Endothelial cell (in vitro differentiated cells): ENCODE results near the gene MNX1. TPM values are rescaled to one million over a fixed set of nuclear protein-coding genes. Genes with fewer than 3 reads are reported as not detected.

Source experiments
- DNase-seq: peaks from one replicate; pipeline ENCODE4 v3.0.0; 2021; ENCODE audit warnings: low spot score
- H3K27ac Mint-ChIP-seq: one replicate; pipeline ENCODE4 v1.8.0; 2021; ENCODE audit warnings: mixed read lengths, inconsistent platforms; ENCODE audit not compliant: unreplicated experiment
- H3K27me3 Mint-ChIP-seq: one replicate; pipeline ENCODE4 v1.8.0; 2021; ENCODE audit warnings: mild to moderate bottlenecking, moderate library complexity, mixed read lengths, inconsistent platforms; ENCODE audit not compliant: unreplicated experiment
- H3K36me3 Mint-ChIP-seq: one replicate; pipeline ENCODE4 v1.8.0; 2021; ENCODE audit warnings: mild to moderate bottlenecking, low read depth, mixed read lengths, inconsistent platforms; ENCODE audit not compliant: unreplicated experiment
- H3K4me1 Mint-ChIP-seq: one replicate; pipeline ENCODE4 v1.8.0; 2021; ENCODE audit warnings: mild to moderate bottlenecking, mixed read lengths, inconsistent platforms; ENCODE audit not compliant: unreplicated experiment
- H3K4me3 Mint-ChIP-seq: one replicate; pipeline ENCODE4 v1.8.0; 2021; ENCODE audit warnings: mild to moderate bottlenecking, mixed read lengths, inconsistent platforms; ENCODE audit not compliant: unreplicated experiment
- H3K9me3 Mint-ChIP-seq: one replicate; pipeline ENCODE4 v1.8.0; 2021; ENCODE audit warnings: mixed read lengths, inconsistent platforms; ENCODE audit not compliant: unreplicated experiment
- total RNA-seq: library from RNA; stranded (reverse); fragmentation: NEBNext Ultra II Directional; extraction: Animal tissue kit (Norgen Biotek cat#: 25700); gene quantifications from one replicate; pipeline ENCODE4 v1.2.1, GENCODE V29; 2021; ENCODE audit not compliant: unreplicated experiment
- TF ChIP-seq, protein P1 (sequence below): fragments of 200-600 bp; sonication (generic); IDR thresholded peaks from one replicate; pipeline ENCODE4 v1.5.0; 2021; ENCODE audit warnings: antibody characterized with exemption; ENCODE audit not compliant: unreplicated experiment

MNX1 gene
- total RNA-seq, 1 donor from 2014 or later: 3.8 TPM

DNA sequence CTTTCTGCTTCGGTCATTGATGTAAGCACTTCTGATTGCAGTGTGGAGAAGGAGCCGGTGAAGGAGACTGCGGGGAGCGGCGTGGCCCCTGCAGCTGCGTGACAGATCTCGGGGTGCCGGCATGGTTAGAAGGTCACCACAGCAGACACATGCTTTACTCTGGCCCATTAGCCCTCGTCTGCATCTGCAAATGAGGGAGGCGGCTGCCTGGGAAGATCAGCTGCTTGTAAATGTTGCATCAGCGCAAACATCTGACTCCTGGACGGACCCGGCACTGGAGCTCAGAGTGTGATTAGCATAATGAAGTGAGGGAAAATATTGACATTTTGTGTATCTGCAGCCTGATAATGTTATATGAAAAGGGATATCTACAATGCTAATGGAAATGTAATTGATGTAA is 30.5 kb upstream of the MNX1 start:
- Mint-ChIP-seq H3K27me3 (peaks cover 1% of the 10 kb centered on the region), H3K36me3 (peaks cover 4% of the 10 kb centered on the region), H3K4me3 (no peak overlapping the region), H3K27ac (no peak overlapping the region), H3K9me3 (peaks cover 5% of the 10 kb centered on the region), H3K4me1 (no peaks in the 10 kb centered on the region)
- DNase-seq: no peak
- TF ChIP-seq, protein P1, sequence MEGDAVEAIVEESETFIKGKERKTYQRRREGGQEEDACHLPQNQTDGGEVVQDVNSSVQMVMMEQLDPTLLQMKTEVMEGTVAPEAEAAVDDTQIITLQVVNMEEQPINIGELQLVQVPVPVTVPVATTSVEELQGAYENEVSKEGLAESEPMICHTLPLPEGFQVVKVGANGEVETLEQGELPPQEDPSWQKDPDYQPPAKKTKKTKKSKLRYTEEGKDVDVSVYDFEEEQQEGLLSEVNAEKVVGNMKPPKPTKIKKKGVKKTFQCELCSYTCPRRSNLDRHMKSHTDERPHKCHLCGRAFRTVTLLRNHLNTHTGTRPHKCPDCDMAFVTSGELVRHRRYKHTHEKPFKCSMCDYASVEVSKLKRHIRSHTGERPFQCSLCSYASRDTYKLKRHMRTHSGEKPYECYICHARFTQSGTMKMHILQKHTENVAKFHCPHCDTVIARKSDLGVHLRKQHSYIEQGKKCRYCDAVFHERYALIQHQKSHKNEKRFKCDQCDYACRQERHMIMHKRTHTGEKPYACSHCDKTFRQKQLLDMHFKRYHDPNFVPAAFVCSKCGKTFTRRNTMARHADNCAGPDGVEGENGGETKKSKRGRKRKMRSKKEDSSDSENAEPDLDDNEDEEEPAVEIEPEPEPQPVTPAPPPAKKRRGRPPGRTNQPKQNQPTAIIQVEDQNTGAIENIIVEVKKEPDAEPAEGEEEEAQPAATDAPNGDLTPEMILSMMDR: no peak

DNA sequence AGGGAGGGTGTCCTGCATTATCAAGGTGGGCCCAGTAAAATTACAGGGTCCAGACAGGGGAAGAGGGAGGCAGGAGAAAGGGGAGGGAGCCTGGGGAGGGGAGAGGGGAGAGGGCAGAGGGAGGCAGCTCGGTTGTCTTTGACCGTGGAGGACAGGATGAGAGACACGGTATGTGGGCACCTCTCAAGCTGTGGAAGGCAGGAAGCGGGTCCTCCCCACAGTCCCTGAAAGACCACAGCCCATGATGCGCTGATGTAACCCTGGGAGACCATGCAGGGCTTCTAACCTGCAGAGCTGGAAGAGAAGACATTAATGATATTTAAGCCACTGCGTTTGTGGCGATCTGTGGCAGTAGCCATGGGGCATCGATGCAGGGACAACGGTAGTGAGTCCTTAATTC is 27.2 kb upstream of the MNX1 start:
- Mint-ChIP-seq H3K27me3 (peaks cover 1% of the 10 kb centered on the region), H3K9me3 (peaks cover 7% of the 10 kb centered on the region)

DNA sequence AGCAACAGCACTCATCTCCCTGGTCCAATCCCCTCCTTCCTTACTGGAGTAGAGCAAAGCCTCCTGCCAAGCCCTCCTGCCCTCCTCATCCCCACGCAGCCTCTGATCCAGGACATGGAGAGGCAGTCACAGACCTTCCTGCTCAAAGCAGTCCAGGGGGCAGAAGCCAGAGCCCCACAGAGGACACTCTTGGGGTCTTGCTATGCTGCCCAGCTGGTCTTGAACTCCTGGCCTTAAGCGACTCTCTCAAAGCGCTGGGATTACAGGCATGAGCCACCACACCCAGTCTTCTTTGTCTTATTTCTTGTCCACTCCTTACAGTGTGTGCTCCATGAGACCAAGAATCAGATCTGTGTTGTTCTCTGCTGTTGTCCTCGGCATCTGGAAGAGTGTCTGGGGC is 26.6 kb upstream of the MNX1 start:
- DNase-seq: no peak
- peaks cover 7% of the 10 kb centered on the region for H3K9me3 Mint-ChIP-seq
- no peaks in the 10 kb centered on the region for H3K4me1 Mint-ChIP-seq
- H3K27me3 Mint-ChIP-seq: peaks cover 3% of the 10 kb centered on the region
- H3K4me3 Mint-ChIP-seq: no peak overlapping the region
- H3K27ac Mint-ChIP-seq: no peak overlapping the region
- peaks cover 5% of the 10 kb centered on the region for H3K36me3 Mint-ChIP-seq
- TF ChIP-seq, protein P1: no peak

More for the DNA sequence above, 27.2 kb upstream of the MNX1 start:
- Mint-ChIP-seq H3K36me3 (peaks cover 5% of the 10 kb centered on the region), H3K4me3 (no peak overlapping the region), H3K27ac (no peak overlapping the region), H3K4me1 (no peaks in the 10 kb centered on the region)
- TF ChIP-seq, protein P1: no peak
- no peak for DNase-seq

DNA sequence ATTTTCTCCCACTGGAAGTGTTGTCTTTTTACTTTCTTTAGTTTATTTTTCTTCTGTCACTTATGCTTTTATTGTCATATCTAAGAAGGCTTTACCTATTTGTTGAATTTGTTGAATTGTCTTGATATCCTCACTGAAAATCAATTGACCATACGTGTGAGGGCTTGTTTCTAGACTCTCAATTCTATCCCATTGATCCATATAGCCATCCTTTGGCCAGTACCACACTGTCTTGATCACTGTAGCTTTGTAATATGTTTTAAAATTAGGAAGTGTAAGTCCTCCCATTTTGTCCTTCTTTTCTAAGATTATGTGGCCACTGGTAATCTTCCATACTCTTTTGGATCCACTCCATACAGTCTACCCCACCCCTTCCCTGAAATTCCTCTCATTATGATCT is 25.5 kb upstream of the MNX1 start:
- peaks cover 5% of the 10 kb centered on the region for H3K36me3 Mint-ChIP-seq
- H3K27me3 Mint-ChIP-seq: peaks cover 7% of the 10 kb centered on the region
- H3K9me3 Mint-ChIP-seq: peaks cover 7% of the 10 kb centered on the region

DNA sequence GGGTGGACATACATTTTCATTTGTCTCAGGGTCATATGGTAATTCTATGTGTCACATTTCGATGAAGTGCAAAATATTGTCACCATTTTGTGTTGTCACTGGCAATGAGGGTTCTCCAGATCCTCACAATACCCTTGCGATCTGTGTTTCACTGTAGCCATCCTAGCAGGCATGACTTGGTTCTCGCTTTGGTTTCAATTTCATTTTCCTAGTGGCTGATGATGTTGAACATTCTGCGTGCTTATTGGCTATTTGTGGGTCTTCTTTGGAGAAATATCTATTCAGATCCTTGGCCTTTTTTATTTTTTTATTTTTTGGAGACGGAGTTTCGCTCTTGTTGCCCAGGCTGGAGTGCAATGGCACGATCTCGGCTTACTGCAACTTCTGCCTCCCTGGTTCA is 24.8 kb upstream of the MNX1 start:
- TF ChIP-seq, protein P1: no peak
- Mint-ChIP-seq H3K27ac (no peak overlapping the region), H3K36me3 (peaks cover 5% of the 10 kb centered on the region), H3K27me3 (peaks cover 7% of the 10 kb centered on the region), H3K4me1 (no peaks in the 10 kb centered on the region), H3K4me3 (no peak overlapping the region), H3K9me3 (peaks cover 7% of the 10 kb centered on the region)
- no peak for DNase-seq

More for the DNA sequence above, 25.5 kb upstream of the MNX1 start:
- TF ChIP-seq, protein P1: no peak
- Mint-ChIP-seq H3K4me3 (no peak overlapping the region), H3K27ac (no peak overlapping the region), H3K4me1 (no peaks in the 10 kb centered on the region)
- DNase-seq: no peak
